ENCODE results near the gene ZNF276.

ZNF276 gene

GRCh38 chr16:89727406-89728120, 6.2 kb downstream of the ZNF276 start:
- H3K36me3 ChIP-seq (ENCODE audit: control insufficient read depth, insufficient read depth, low read length) = peaks cover 44% of the 10 kb centered on the region
- H3K9ac ChIP-seq (ENCODE audit: low read length) = no peak overlapping the region
- no peaks in the 10 kb centered on the region for H3K27me3 ChIP-seq (ENCODE audit: control insufficient read depth, insufficient read depth, low read length)
- no peak overlapping the region for H3K27ac ChIP-seq (ENCODE audit: low read depth, low read length)
- no peak overlapping the region for H3K4me3 ChIP-seq (ENCODE audit: low read length)
- peaks cover 7% of the 10 kb centered on the region for H3K4me1 ChIP-seq (ENCODE audit: control insufficient read depth, insufficient read depth, low read length)

DNA sequence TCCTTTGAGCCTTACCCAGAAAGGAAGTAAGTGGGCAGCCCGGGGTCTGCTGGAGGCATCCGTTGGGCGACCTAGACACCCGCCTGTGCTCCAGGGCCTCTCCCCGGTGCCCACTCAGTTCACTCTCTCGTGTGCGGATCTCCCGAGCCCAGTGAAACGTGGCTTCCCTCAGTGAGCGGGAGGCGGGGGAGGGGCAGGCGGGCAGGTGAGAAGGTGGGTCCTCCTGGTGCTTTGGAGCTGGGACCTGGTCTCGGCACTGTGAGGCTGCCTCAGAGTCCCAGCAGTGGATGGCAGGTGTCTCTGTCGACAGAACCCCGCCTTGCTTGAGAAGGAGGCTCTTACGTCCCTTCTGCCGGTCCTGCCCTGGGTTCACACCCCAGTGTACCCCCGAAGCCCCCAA, 8.0 kb downstream of the ZNF276 start:
- no peak overlapping the region for H3K27ac ChIP-seq (ENCODE audit: low read depth, low read length)
- H3K9ac ChIP-seq (ENCODE audit: low read length) = no peak overlapping the region
- H3K36me3 ChIP-seq (ENCODE audit: control insufficient read depth, insufficient read depth, low read length) = peaks cover 44% of the 10 kb centered on the region
- H3K27me3 ChIP-seq (ENCODE audit: control insufficient read depth, insufficient read depth, low read length) = no peaks in the 10 kb centered on the region
- H3K4me1 ChIP-seq (ENCODE audit: control insufficient read depth, insufficient read depth, low read length) = no peaks in the 10 kb centered on the region
- H3K4me3 ChIP-seq (ENCODE audit: low read length) = no peak overlapping the region

DNA sequence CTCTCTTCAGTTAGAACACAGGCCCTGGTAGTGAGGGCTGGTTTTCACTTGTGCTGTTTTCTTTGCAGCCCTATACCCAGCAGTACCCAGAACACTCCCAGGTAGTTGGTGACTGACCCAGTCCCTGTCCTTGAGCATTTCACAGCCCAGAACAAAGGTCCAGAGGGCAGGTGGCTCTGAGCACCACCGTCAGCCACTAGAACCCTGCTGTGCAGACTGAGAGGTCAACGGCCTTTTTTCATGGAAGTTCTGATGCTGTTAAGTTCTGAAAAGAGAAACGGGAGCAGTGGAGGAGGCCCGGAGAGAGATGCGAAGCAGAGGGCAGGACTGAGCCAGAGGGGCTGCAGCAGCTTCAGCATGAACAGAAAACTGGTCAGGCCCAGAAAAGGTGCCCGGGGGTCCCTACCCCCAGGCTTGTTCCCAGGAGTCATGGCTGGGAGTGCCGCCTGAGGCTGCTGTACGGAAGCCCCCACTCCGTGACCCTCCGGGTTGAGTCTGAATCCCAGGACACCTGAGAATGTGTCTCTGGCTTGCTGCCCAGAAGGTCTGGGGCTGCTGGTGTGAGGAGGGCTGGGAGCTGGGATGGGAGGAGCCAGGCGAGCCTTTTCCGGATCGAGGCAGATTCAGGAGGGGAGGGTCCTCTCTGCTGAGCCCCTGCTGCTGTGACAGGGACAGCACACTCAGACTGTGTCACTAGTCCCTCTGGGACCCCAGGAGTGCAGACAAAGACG, 8.7 kb downstream of the ZNF276 start:
- Histone ChIP-seq H3K27ac (ENCODE audit: low read depth, low read length) (no peak overlapping the region), H3K36me3 (ENCODE audit: control insufficient read depth, insufficient read depth, low read length) (peaks cover 44% of the 10 kb centered on the region)

DNA sequence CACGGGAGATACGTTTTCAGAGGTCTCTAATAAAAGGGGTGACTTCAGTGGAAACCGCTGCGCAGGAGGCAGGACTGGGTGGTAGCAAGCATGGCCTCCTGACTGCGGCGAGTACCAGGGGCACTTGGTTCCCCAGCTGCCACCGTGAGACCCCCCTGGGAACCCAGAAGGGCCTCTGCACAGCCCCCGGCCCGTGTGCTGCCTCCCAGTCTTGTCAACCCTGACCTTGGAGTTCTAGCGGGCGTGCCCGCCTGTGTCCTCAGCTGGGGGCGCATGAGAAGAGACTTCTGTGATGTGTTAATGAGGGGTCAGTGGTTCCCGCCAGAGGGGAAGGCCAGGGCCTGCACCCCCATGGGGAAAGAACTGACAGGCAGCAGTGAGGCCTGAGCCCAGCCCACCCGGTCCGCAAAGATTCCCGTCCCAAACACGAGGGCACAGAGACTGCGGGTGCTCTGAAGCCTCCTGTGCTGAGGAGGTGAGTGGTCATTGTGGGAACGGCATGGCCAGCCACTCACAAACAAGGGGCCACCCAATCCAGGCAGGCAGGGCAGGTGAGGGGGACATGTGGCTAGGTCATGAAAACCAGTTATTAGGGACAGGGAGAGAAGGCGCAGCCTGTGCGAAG, 9.4 kb downstream of the ZNF276 start:
- Histone ChIP-seq H3K36me3 (ENCODE audit: control insufficient read depth, insufficient read depth, low read length) (peaks cover 46% of the 10 kb centered on the region), H3K27ac (ENCODE audit: low read depth, low read length) (no peak overlapping the region)

More for the DNA sequence above, 8.7 kb downstream of the ZNF276 start:
- Histone ChIP-seq H3K9ac (ENCODE audit: low read length) (no peak overlapping the region), H3K4me3 (ENCODE audit: low read length) (no peak overlapping the region), H3K4me1 (ENCODE audit: control insufficient read depth, insufficient read depth, low read length) (no peaks in the 10 kb centered on the region), H3K27me3 (ENCODE audit: control insufficient read depth, insufficient read depth, low read length) (no peaks in the 10 kb centered on the region)

DNA sequence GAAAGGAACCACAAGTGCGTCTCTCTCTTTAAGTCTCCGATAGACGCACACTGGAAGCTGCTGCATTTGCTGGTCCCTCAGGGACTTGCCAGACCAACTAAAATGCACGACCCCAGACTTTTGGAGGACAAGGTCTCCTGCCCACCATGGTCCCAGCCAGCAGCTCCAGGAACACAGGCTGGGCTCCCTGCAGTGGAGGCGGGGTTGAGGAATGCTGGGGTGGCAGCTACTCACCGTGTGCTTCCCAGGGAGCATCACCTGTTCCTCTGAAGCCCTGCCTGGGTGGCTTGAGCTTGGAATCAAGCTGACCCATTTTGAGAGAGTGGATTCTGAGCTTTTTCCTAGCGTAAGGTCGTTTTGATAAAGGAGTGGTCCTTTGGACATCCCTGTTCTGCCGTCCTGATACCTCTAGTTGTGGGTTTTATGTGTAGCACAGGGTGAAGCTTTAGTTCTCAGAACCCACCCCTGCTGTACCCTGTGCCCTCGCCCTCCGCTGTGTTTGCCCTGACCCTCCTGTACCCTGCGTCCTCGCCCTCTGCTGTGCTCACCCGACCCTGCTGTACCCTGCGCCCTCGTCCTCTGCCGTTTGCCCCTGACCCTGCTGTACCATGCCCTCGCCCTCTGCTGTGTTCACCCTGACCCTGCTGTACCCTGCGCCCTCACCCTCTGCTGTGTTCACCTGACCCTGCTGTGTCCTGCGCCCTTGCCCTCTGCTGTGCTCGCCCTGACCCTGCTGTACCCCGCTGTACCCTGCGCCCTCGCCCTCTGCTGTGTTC, 11.0 kb downstream of the ZNF276 start:
- no peak overlapping the region for H3K4me3 ChIP-seq (ENCODE audit: low read length)
- H3K9ac ChIP-seq (ENCODE audit: low read length) = no peak overlapping the region
- no peaks in the 10 kb centered on the region for H3K4me1 ChIP-seq (ENCODE audit: control insufficient read depth, insufficient read depth, low read length)
- peaks cover 43% of the 10 kb centered on the region for H3K36me3 ChIP-seq (ENCODE audit: control insufficient read depth, insufficient read depth, low read length)
- no peak overlapping the region for H3K27ac ChIP-seq (ENCODE audit: low read depth, low read length)
- no peaks in the 10 kb centered on the region for H3K27me3 ChIP-seq (ENCODE audit: control insufficient read depth, insufficient read depth, low read length)

More for the DNA sequence above, 9.4 kb downstream of the ZNF276 start:
- H3K27me3 ChIP-seq (ENCODE audit: control insufficient read depth, insufficient read depth, low read length) = no peaks in the 10 kb centered on the region
- H3K4me1 ChIP-seq (ENCODE audit: control insufficient read depth, insufficient read depth, low read length) = no peaks in the 10 kb centered on the region
- H3K4me3 ChIP-seq (ENCODE audit: low read length) = no peak overlapping the region
- H3K9ac ChIP-seq (ENCODE audit: low read length) = no peak overlapping the region

DNA sequence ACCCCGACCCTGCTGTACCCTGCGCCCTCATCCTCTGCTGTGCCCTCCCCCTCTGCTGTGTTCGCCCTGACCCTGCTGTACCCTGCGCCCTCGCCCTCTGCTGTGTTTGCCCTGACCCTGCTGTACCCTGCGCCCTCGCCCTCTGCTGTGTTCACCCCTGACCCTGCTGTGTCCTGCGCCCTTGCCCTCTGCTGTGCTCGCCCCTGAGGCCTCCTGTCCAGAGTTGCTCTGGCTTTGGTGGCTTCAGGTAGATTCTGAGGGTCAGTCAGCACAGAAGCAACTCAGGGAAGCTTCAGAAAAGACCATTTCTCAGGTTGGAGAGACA, 11.5 kb downstream of the ZNF276 start:
- H3K27me3 ChIP-seq (ENCODE audit: control insufficient read depth, insufficient read depth, low read length) = no peaks in the 10 kb centered on the region
- H3K9ac ChIP-seq (ENCODE audit: low read length) = no peak overlapping the region
- no peak overlapping the region for H3K27ac ChIP-seq (ENCODE audit: low read depth, low read length)
- H3K36me3 ChIP-seq (ENCODE audit: control insufficient read depth, insufficient read depth, low read length) = peaks cover 44% of the 10 kb centered on the region
- no peaks in the 10 kb centered on the region for H3K4me1 ChIP-seq (ENCODE audit: control insufficient read depth, insufficient read depth, low read length)
- no peak overlapping the region for H3K4me3 ChIP-seq (ENCODE audit: low read length)

- H3K4me1 ChIP-seq (ENCODE audit: control insufficient read depth, insufficient read depth, low read length) = no peaks in the 10 kb centered on the region
- H3K9ac ChIP-seq (ENCODE audit: low read length) = no peak overlapping the region
- no peaks in the 10 kb centered on the region for H3K27me3 ChIP-seq (ENCODE audit: control insufficient read depth, insufficient read depth, low read length)
- no peak overlapping the region for H3K27ac ChIP-seq (ENCODE audit: low read depth, low read length)
- no peak overlapping the region for H3K4me3 ChIP-seq (ENCODE audit: low read length)
- H3K36me3 ChIP-seq (ENCODE audit: control insufficient read depth, insufficient read depth, low read length) = peaks cover 49% of the 10 kb centered on the region
Measured at GRCh38 chr16:89733322-89733721, 12.0 kb downstream of the ZNF276 start.

GRCh38 chr16:89733792-89734191, 12.5 kb downstream of the ZNF276 start:
- Histone ChIP-seq H3K4me3 (ENCODE audit: low read length) (no peak overlapping the region), H3K27me3 (ENCODE audit: control insufficient read depth, insufficient read depth, low read length) (no peaks in the 10 kb centered on the region), H3K36me3 (ENCODE audit: control insufficient read depth, insufficient read depth, low read length) (peaks cover 52% of the 10 kb centered on the region), H3K27ac (ENCODE audit: low read depth, low read length) (no peak overlapping the region), H3K9ac (ENCODE audit: low read length) (no peak overlapping the region), H3K4me1 (ENCODE audit: control insufficient read depth, insufficient read depth, low read length) (no peaks in the 10 kb centered on the region)

- Histone ChIP-seq H3K4me3 (ENCODE audit: low read length) (no peak overlapping the region), H3K27ac (ENCODE audit: low read depth, low read length) (no peak overlapping the region), H3K4me1 (ENCODE audit: control insufficient read depth, insufficient read depth, low read length) (no peaks in the 10 kb centered on the region), H3K36me3 (ENCODE audit: control insufficient read depth, insufficient read depth, low read length) (peaks cover 41% of the 10 kb centered on the region), H3K9ac (ENCODE audit: low read length) (no peak overlapping the region), H3K27me3 (ENCODE audit: control insufficient read depth, insufficient read depth, low read length) (no peaks in the 10 kb centered on the region)
Measured at GRCh38 chr16:89736554-89736953, 15.2 kb downstream of the ZNF276 start.

DNA sequence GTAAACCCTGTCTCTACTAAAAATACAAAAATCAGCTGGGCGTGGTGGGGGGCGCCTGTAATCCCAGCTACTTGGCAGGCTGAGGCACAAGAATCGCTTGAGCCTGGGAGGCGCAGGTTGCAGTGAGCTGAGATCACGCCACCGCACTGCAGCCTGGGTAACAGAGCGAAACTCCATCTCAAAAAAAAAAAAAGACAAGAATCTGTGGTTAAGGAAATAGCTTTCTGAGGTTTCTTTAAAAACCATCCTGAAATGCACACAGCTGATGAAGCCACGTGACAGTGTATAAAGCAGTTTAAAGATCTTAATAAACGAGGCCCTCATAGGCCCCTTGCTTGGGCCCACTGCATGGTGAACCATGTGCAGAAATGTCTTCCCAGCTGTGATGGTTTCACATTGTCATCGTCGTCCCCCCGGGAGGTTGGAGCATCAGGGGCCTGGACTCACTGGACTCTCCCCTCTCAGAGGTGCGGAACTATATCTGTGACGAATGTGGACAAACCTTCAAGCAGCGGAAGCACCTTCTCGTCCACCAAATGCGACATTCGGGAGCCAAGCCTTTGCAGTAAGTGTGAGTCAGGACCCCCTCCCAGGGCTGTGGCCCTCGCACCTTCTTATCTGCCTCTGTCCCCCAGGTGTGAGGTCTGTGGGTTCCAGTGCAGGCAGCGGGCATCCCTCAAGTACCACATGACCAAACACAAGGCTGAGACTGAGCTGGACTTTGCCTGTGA, 16.2 kb downstream of the ZNF276 start:
- no peak overlapping the region for H3K9ac ChIP-seq (ENCODE audit: low read length)
- H3K4me1 ChIP-seq (ENCODE audit: control insufficient read depth, insufficient read depth, low read length) = no peaks in the 10 kb centered on the region
- no peaks in the 10 kb centered on the region for H3K27me3 ChIP-seq (ENCODE audit: control insufficient read depth, insufficient read depth, low read length)
- H3K27ac ChIP-seq (ENCODE audit: low read depth, low read length) = no peak overlapping the region
- H3K36me3 ChIP-seq (ENCODE audit: control insufficient read depth, insufficient read depth, low read length) = peaks cover 40% of the 10 kb centered on the region
- H3K4me3 ChIP-seq (ENCODE audit: low read length) = no peak overlapping the region

GRCh38 chr16:89738072-89738377, 16.7 kb downstream of the ZNF276 start:
- H3K27me3 ChIP-seq (ENCODE audit: control insufficient read depth, insufficient read depth, low read length) = no peaks in the 10 kb centered on the region
- H3K9ac ChIP-seq (ENCODE audit: low read length) = no peak overlapping the region
- H3K4me1 ChIP-seq (ENCODE audit: control insufficient read depth, insufficient read depth, low read length) = no peaks in the 10 kb centered on the region
- H3K4me3 ChIP-seq (ENCODE audit: low read length) = no peak overlapping the region
- no peak overlapping the region for H3K27ac ChIP-seq (ENCODE audit: low read depth, low read length)
- H3K36me3 ChIP-seq (ENCODE audit: control insufficient read depth, insufficient read depth, low read length) = peaks cover 39% of the 10 kb centered on the region
